IPS DF 4.7 (cell line): ENCODE measurements around the gene TWSG1.
"Not testable (repeated sequence)": the region's sequence is repeated elsewhere in the genome, so short reads cannot be mapped to it uniquely, and the experiment has no call there.

Experiments used
- DNase-seq: peaks from one replicate; pipeline ENCODE4 v3.0.0-alpha.2; 2013; ENCODE audit warnings: low spot score; ENCODE audit errors: extremely low read depth

The TWSG1 gene

GRCh38 chr18:9387891-9388290 lies 53.3 kb downstream of the TWSG1 start:
- DNase-seq, result no peak

- no peak for DNase-seq
Observed at GRCh38 chr18:9389706-9390105, 55.1 kb downstream of the TWSG1 start.

- no peak for DNase-seq
Observed at GRCh38 chr18:9392726-9393125, 58.2 kb downstream of the TWSG1 start.

- DNase-seq, result no peak
Observed at GRCh38 chr18:9394046-9394445, 59.5 kb downstream of the TWSG1 start.

- no peak for DNase-seq
Observed at GRCh38 chr18:9400197-9400596, 65.6 kb downstream of the TWSG1 start.

GRCh38 chr18:9401176-9401575 lies 66.6 kb downstream of the TWSG1 start:
- no peak for DNase-seq

- not testable (repeated sequence) for DNase-seq
Observed at GRCh38 chr18:9402358-9403007, 67.9 kb downstream of the TWSG1 start.

GRCh38 chr18:9403795-9404564 lies 69.4 kb downstream of the TWSG1 start:
- DNase-seq, result peak; percentile 33

- DNase-seq, result no peak
Observed at GRCh38 chr18:9404565-9405060, 70.0 kb downstream of the TWSG1 start.

- no peak for DNase-seq
Observed at GRCh38 chr18:9405130-9405529, 70.6 kb downstream of the TWSG1 start.

GRCh38 chr18:9405977-9406376 lies 71.4 kb downstream of the TWSG1 start:
- DNase-seq, result no peak

GRCh38 chr18:9410515-9410914 lies 75.9 kb downstream of the TWSG1 start:
- DNase-seq, result no peak

GRCh38 chr18:9413576-9413975 lies 79.0 kb downstream of the TWSG1 start:
- no peak for DNase-seq

GRCh38 chr18:9416563-9417072 lies 82.0 kb downstream of the TWSG1 start:
- no peak for DNase-seq

- DNase-seq, result no peak
Observed at GRCh38 chr18:9417073-9417851, 82.7 kb downstream of the TWSG1 start.

- DNase-seq, result no peak
Observed at GRCh38 chr18:9418047-9418690, 83.6 kb downstream of the TWSG1 start.

GRCh38 chr18:9419956-9420631 lies 85.5 kb downstream of the TWSG1 start:
- DNase-seq, result no peak

GRCh38 chr18:9421096-9421900 lies 86.7 kb downstream of the TWSG1 start:
- DNase-seq, result no peak

- DNase-seq, result no peak
Observed at GRCh38 chr18:9421901-9422327, 87.3 kb downstream of the TWSG1 start.
